ENCODE measurements around the gene KCNC4.

Gene KCNC4

DNA sequence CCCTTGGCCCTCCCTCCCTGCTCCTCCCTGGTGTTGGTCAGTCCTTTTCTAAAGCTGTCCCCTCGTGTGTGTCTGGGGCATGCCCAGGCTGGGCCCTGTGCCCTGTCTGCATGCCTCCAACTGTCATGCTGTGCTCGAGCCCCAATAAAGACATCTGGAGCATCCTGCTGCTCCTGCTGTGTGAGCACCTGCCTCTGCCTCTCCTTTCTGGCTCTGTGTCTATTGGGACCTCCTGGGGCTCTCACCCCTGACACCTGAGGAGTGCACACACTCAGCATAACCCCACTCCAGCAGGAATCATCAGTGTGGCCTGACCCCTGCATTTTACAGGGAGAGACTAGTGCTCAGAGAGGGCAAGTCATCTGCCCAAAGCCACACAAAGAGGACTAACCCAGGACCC lies 23.7 kb downstream of the KCNC4 start:
- DNase-seq: no peak

DNA sequence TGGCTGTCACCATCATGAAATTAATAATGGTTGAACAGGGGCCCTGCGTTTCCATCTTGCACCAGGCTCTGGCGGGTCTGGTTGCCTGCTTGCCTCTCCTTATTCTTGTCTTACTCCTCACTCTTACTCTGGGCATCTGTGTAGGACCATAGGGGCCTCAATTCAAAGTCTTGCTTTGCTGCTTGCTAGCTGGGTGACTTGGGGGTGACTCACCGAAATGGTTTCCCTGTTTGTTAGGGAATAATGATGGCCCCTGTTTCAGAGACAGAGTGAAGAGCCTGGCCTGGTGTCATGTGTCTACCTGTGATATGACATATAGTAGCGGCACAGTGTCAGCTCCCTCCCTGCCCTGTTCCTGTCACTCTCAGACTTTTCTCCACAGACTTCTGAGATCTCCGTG lies 24.6 kb downstream of the KCNC4 start:
- DNase-seq: no peak

DNA sequence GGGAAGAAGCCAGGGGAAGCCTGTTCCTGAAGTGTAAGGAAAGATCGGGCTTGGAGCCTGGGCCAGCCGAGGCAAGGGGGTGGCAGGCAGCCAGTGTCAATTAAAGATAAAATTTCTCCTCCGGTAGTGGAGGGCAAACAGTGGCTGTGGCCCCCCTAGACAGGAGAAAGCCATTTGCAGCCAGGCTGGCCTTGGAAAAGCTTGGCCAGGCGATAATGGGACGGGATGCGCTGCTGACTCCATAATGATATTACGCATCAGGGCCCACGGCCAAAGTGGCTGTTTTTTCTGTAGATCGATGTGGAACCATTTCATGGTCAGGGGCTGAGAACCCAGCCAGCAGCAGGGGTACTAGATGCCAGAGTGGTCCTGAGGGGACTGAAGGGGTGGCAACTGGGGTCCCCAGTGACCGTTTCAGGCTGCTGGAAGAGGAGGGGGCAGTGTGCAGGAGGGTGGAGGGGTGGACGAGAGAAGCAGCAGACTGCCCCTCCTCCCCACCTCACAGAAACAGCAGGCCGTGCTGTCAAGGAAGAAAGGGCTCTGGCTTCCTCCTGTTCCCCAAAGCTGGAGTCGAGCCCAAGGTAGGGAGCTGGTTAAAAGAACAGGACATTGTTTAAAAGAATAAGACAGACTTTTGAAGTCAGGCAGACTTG lies 25.2 kb downstream of the KCNC4 start:
- no peak for DNase-seq

DNA sequence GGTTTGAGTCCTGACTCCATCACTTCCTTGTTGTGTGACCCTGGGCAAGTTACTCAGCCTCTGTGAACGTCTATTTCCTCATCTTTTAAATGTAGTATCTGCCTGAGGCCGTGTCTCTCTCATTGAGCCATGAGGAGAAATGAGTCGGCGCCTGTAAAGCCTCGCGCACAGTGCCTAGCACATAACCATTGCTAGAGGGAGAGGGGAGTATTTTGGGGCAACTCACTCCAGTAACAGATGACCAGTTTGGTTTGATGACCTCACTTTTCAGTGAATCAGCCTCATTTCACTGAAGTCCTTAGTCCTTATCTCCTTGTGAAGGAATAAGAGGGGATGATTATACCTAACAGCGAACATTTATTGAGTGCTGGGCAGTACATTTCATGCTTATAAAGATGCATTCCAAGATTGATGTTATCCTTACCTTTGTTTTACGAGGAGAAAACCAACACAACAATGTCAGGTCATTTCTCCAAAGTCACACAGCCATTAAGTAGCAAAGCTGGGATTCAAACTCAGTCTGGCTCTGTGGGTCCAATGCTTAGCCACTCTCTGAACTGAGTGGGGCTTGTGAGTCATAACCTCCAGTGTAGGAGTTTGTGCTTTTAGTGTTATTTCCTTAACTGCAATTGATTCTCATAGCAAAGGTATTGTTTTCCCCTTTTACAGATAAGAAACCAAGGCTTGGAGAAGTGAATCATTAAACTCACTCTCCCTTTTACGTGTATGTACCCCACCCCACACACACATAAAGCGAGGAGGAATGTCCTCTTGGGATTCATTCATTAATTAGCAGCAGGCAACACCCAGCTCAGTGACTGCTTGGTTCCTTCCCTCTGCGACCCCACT lies 25.9 kb downstream of the KCNC4 start:
- peak; percentile 76 for DNase-seq

DNA sequence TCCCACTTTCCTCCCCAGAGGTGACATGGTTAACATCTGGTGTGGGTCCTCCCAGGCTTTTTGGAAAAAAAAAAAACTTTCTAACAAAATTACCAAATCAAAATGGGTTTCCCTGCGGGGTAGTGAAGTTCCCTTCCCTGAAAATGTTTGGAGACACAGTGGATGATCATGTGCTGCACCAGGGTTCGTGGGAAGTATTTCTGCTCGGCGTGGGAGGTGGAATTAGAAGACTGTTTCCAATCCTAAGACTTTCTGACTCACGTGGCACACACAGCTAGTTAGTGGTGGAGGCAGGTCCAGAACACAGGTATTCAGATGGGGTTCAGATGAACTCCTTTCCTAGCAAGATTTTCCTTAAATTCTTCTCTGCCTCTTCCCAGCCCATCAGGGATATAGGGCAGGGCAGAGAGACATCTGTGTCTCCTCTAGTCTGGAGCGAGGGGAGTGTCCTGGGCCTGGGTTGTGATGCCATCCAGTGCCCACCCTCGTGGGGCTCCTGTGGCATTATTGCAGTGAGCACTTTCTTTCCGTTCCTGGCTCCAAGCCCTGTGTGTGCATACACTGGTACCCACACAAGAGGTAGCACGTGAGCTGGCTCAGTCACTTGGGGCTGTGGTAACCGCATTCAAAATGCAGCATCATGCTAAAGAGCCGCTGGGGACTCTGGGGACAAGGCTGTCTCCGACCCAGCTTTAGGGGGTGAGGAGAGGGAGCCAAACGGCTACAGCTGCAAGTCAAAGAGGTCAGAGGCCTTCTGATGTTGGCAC lies 27.5 kb downstream of the KCNC4 start:
- peak; percentile 75 for DNase-seq

DNA sequence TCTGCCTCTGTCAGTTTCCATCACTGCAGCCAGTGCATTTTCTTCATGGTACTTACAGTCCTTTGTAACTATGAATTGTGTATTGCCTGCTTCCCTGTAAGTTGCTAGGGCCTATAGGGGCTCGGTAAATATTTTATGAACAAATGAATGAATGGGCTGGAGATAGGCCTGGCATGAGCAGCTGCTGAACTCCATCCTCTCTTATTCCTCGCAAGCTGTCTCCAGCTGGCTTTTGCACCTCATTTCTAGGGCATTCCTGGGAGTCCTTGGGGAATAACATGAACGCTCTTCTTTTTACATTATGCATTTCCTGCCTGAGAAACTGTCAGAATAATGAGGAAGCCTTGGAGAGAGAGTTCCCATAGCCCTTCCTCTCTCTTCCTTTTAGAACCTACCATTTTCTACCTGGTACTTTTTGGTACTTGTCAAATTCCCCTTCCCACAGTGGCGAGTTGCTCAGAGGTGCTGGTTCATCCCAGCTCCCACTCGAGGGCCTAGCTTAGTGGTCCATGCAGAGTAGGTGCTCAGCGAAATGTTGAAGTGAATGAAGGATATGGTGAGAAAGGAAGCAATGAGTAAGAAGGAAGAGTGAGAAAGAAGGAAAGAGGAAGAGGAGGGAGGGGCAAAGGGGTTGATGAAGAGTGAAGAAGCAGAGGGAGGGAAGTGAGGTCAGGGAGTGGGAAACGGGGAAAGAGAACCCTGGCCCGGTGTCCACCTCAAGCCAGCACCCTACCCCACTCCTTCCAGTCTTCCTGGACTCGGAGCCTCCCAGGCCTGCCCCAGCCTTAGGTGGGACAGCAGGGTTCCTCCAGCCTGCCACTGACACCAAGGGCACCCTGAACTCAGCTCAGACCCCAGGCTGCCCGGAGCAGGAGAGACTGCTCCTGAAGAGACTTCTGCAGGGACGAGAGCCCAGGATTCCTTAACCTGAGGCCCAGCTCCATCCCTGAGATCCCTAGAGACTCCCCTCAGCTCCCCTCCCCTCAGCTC lies 29.6 kb downstream of the KCNC4 start:
- no peak for DNase-seq

DNA sequence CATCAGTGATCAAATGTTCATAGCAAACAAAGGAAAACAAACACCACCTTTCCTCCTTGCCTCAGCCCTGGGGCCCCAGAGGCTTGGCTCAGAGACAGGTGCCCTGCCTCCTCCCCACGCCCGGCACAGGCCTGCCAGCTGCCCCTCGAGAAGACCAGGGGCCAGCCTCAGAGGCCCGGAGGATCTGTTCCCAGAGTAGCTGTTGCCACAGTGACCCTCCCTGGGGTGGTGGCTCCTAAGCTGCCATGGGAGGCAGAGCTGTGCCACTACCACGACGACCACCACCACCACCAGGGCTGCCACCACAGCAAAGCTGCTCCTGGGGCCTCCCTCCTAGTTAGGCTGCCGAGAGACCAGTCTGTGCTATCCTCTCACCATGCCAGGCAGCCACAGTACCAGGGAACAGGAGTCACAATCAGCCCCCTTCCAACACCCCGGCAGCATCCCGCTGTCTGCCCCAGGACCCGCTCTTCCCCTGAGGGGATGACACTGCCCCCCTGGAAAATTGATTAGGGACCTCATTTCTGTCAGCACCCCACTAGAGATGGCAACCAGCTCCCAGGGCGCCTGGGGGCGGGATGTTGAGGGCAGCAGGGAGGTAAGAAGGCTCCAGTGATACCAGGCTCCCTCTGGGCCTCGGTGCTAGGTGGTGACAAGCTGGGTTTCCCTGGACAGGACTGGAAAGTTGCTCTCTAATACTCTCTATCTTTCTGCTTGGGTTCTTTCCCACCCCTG lies 30.5 kb downstream of the KCNC4 start:
- DNase-seq: no peak

DNA sequence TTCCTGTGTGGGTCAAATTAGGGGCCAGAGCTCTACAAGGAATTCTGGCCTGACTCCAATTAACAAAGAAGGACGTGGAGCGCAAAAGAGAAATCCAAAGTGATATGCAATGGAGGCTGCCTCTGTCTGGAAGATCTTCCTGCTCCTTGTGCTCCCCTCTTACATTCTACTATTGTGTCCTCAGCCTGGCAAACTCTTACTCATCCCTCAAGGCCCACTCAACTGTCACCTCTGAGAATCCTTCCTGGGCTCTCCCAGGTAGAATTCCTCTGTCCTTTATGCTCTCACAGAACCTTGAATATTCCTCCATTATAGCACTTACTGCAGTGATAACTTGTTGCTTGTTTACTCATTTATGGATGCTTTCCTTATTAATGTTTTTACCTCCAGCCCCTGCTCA lies 31.4 kb downstream of the KCNC4 start:
- no peak for DNase-seq

DNA sequence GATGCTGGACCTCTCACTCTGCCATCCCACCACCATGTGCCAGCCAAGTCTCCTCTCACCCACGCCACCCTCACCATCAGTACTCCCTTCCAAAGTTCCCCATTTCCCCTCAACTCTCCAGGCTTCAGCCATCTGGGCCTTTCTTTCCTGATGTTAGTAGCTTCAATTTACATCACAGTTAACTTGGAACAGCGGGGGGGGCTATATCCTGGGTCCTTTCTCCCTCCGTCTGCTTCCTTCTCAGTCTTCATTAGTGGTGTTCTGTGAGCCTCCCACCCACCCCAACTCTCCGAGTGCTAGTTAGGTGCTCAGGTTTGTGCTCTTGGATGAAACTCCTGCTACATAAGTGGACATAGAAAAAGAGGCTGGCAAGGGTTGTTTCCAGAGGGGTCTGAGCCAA lies 31.9 kb downstream of the KCNC4 start:
- DNase-seq: no peak

DNA sequence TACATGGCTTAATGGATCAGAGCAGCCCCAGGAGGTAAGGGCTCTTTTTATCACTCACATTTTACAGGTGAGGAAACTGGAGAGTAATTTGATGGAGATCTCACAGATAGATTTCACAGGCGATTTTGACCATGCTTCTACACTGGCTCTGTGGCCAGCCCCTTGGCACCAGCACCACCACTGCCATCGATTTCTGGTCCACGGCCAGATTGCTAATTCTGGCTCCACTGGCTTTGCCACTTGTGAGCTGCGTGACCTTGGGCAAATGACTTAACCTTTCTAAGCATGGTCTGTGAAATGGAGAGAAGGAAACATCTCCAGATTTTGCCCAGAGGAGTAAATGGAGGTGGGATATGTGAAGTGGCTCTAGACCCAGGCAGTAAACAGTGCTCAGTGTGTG lies 32.6 kb downstream of the KCNC4 start:
- no peak for DNase-seq

DNA sequence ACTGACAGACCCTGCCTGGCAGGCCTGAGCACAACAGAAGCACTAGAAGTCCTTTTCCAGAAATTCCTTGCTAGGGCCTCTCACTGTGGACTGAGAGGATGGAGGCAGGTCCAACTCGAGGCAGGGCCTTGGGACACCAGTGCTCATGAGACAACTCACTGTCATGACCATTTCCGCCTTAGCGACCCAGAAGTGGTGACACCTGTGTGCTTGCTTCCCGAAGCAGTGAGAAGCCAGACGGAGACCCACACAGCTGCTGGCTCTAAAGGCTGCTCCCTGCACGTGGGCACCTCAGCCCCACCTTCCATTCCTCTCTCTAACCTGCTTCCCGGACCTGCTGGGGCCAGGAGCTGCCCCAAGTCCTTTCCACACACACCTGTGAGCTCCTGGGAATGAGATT lies 33.0 kb downstream of the KCNC4 start:
- no peak for DNase-seq

DNA sequence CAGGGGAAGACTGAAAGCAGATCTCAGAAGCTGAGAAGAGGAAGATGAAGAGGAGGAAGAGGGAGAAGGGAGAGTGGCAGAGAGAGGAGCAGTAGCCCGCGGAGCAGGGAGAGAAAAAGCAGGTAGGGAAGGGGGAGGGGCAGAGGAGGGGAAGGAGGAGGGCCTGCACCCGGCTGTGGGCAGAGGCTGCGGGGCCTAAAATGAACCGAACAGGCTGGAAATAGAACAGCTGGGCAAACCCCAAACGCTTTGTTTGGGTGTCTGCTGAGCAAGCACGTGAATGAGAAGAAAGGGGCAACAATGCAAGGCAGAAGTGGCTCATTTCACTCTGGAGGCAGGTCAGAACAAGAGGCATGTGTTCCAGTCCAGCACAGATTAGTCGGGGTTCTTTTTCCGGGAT lies 33.5 kb downstream of the KCNC4 start:
- DNase-seq: no peak

DNA sequence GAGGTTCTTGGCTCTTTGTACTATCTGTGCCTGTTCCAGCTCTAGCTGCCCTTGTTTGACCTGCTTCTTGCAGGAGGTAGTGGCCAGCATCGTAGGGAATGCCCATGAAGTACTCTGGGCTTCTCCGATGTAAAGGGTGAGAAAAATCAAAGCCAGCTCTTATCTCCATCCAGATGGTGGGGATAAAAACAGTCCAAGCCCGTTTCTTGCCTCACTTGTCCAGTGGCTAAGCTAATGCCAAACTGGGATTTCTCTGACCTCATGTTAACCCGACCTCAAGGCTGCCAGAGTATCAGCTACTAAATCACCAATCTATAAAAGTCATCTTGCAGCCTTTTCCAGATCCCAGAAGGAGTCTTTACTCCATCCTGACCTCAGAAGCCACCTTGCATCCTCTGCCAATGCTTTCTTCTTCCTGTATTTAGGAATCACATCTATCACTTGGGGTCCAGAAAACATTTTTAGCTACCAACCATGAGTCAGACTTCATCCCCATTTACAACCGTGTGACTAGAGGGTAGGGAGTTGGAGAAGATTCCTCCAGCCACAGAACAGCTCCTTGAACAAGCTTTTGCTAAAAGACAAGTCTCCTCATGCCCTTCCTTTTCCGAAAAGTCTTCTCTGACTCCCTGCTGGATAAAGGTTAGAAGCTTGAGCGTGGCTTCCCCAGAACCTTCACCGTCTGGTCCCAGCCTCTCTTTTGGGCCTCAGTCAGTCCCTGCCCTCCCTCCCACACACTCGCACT lies 35.9 kb downstream of the KCNC4 start:
- DNase-seq: no peak

DNA sequence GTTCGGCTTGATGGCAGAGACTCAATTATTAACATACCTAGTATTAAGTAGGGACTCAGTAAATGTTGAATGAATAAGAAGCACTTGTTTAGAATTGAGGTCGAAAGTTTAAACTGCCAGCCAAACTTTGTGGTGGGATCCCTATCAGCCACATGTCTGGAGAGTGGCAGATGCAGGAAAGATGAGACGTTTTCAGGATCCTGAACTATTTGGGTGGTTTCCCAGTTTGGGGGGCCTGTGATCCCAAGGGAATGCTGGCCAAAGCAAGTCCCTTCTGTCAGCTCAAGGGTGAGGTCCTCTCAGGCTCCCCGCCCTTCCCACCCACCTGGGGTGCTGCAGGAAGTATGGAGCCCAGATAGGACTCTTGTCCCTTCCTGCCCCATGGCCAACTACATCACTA lies 38.6 kb downstream of the KCNC4 start:
- DNase-seq: no peak

DNA sequence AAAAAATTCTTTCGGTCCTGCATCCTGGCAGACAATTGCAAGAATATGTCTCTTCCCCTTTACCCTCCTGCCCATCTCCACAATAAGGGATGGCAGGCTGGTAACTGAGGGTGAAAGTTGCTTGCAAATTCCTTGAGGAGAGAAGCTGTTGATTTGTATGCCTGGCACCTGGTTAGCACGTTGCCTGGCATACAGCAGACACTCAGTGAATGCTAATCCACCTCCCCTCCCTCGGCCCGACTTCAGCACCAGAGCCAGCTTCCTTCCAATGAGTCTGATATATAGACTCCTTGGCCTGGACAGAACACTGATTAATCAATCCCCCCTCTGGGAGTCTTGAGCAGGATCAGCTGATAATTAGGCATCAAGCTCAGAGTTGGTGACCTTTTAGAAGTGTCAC lies 39.1 kb downstream of the KCNC4 start:
- no peak for DNase-seq

DNA sequence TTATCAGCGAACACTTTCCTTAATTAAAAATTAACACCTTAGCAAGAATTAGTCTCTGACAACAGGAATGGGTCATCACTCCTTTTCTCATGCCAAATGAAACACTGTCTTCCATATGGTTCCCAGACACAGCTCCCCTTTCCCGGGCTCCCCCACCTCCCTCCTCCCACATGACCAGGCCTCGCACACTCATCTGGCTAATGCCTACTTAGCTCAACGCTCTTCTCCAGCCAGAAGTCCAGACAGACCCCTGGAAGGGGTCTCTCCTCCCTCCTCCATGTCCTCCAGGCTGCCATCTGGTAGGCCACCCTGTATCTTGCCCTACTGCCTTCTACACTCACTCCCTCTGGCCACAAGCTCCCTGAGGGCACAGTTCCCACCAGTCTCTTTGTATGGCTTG lies 39.9 kb downstream of the KCNC4 start:
- DNase-seq: no peak

DNA sequence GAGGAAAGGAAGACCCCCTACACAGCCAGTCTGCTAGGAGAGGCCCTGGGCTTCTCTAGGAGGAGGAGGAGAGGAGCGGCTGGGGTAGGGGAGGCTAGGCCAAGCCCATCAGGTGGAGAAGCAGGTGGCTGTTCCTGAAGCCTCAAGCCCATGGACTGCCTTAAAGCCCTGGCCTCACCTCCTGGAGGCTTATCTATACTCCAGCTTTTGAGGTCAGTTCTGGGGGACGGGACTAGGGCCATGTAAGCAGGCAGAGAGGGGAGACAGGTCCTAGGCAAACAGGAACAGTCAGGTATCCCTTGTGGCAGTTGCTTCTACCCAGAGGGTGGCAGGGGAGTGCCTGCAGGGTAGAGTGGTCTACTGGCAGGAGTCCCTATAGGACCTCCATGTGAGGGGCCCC lies 40.6 kb downstream of the KCNC4 start:
- DNase-seq: no peak

DNA sequence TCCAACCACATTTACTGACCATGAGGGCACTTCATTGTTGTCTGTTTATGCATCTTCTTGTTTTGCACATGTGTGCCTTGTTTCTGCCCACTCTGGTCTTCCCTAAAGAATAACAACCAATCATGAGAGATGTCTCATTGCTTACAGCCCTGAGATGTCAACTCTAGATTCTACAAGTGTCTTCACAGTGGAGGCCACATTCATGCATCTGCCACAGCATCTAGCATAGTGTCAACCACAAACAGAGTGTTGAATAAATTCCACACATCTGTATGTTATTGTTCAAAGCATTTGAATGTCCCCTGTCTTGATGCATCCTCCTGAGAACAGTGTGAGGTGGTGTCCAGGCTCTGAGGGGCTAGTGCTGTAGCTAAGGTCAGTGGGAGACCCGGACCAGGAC lies 43.1 kb downstream of the KCNC4 start:
- DNase-seq: no peak

DNA sequence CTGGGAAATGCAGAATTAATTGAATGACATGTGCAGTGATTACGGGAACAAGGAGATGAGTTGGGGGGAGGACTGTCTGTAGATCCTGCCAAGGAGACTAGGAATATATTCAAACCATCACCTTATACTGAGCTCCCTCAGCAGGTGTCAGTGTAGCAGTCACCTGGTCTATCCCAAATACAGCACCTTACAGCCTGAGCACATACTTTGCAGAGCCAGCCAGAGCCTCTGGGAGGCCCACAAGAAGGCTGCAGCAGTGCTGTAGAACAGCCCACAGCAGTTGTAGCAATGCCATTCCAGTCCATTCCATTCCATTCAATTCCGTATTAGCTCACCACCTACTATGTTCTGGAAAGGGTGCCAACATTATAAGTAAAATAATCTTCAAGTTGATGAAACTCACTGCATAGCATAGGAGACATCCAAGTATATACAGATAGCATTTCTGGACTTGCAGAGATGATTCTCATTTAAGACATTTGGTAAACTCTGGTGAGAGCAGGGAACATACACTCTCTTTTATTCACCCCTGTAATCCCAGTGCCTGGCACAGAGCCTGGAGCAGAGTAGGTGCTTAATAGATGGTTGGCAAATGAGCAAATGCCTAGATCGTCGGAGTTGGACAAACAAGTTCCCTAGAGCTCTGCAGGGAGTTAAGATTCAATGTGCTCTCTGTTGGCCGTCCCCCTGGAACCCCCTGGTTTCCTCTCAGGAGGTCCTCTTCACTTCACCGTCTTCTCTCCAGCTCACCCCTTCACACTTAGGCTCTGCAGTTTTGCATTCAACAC lies 44.7 kb downstream of the KCNC4 start:
- no peak for DNase-seq

DNA sequence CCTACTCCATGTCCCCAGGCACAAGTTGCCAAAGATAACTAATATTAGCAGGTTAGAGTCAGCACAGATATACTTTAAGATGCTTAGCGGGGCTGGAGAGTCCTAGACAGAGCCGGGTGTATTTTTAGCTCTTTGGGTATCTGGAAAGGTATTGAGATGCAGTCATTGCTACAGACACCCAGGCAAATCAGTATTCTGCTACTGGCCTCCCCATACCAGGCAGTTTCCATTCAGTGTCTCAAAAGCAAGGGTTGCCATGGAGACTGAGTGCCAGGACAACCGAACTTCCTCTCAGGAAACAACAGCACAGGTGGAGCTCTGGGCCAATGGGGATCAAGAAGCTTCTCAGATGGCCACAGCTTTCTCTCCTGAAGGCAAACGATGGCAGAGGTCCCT lies 45.3 kb downstream of the KCNC4 start:
- DNase-seq: no peak
